RWPE1 (cell line): ENCODE results near the gene ACSL5.

ENCODE experiments used
- CTCF ChIA-PET: fragments of 350-600 bp; sonication (Branson Sonifier 250); formaldehyde crosslinking; extraction: SDS; loops from one replicate; lab custom pipeline; 2021; lab: Yijun Ruan, JAX
- POLR2A ChIA-PET: fragments of 400-600 bp; formaldehyde crosslinking; extraction: SDS; loops from one replicate; lab custom pipeline; 2020; ENCODE audit warnings: antibody characterized with exemption; ENCODE audit not compliant: low non-redundant PET; lab: Yijun Ruan, JAX
- DNase-seq: peaks from one replicate; pipeline ENCODE4 v3.0.0; 2012; ENCODE audit warnings: low spot score
- H3K27ac ChIP-seq: fragments of 450-650 bp; 2 replicates; pipeline ENCODE4 v1.5.1; 2017
- TF ChIP-seq, protein P1 (sequence below): fragments of 450-650 bp; conservative IDR thresholded peaks from 2 replicates; pipeline ENCODE4 v1.5.1; 2017; ENCODE audit warnings: low read depth, mild to moderate bottlenecking

The ACSL5 gene

GRCh38 chr10:112373912-112374338 lies at the start of gene ACSL5:
Gene ACSL5 (plus strand): TSS chr10:112374116. CDS start chr10:112394947, 20,831 bp downstream.
- POLR2A ChIA-PET: interaction anchor here (0.6 kb wide), 1 partner anchor 155 kb away, joined by 3 read pairs; no protein-coding TSS in a partner anchor
- H3K27ac ChIP-seq: no peak within 1 kb of the TSS
- no peak for DNase-seq
- TF ChIP-seq, protein P1, sequence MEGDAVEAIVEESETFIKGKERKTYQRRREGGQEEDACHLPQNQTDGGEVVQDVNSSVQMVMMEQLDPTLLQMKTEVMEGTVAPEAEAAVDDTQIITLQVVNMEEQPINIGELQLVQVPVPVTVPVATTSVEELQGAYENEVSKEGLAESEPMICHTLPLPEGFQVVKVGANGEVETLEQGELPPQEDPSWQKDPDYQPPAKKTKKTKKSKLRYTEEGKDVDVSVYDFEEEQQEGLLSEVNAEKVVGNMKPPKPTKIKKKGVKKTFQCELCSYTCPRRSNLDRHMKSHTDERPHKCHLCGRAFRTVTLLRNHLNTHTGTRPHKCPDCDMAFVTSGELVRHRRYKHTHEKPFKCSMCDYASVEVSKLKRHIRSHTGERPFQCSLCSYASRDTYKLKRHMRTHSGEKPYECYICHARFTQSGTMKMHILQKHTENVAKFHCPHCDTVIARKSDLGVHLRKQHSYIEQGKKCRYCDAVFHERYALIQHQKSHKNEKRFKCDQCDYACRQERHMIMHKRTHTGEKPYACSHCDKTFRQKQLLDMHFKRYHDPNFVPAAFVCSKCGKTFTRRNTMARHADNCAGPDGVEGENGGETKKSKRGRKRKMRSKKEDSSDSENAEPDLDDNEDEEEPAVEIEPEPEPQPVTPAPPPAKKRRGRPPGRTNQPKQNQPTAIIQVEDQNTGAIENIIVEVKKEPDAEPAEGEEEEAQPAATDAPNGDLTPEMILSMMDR: no peak
- CTCF ChIA-PET: no interaction called here

DNA sequence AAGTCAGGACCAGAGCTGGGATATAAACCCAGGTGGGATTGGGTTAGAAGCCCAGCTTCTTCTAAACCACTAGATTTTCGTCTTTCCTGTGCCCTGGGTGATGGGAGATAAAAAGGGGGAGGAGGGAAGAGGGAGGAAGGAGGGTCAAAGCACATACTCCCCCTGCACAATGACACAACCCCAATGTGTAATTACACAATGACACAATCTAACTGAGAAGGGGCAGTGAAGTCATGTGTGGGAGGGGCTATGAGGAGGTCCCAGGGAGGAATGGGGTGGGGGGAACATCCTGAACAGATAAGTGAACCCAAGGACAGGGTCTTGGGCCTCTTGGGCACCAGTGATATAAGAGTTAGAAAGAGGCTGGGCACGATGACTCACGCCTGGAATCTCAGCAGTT lies 46.2 kb upstream of the ACSL5 start:
- TF ChIP-seq, protein P1: no peak
- no peak overlapping the region for H3K27ac ChIP-seq
- ChIA-PET CTCF (no interaction called here), POLR2A (no interaction called here)
- DNase-seq: no peak

GRCh38 chr10:112330162-112330561 lies 43.8 kb upstream of the ACSL5 start:
- POLR2A ChIA-PET: no interaction called here
- CTCF ChIA-PET: no interaction called here
- no peak overlapping the region for H3K27ac ChIP-seq

DNA sequence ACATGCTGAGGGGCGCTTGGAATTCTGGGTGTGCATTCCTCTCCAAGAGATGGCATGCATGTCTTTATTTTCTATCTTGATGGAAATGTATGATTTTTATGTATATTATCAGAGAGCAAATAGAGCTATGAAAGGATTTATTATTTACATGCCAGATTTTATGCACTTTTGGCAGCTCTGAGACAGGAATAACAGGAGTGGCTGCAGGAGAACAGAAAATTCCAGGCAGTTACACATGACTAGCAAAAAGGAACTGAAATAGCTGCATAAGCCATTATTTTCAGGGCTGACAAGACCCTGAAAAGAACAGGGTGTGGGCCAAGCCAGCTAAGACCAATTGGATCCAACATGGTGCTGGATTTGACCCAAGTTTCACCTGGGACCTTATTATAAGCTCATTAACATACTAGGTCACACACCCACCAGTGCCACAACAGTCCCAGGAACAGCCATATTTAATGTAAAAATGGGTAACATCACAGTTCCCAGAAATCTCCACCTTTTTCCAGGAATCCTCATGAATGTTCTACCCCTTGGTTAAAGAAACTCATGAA lies 43.2 kb upstream of the ACSL5 start:
- ChIA-PET POLR2A (no interaction called here), CTCF (no interaction called here)
- H3K27ac ChIP-seq: no peak overlapping the region
- TF ChIP-seq, protein P1: no peak
- no peak for DNase-seq

More at GRCh38 chr10:112330162-112330561, 43.8 kb upstream of the ACSL5 start:
- TF ChIP-seq, protein P1: no peak
- no peak for DNase-seq

- ChIA-PET CTCF (no interaction called here), POLR2A (no interaction called here)
- no peak for DNase-seq
- H3K27ac ChIP-seq: no peak overlapping the region
- TF ChIP-seq, protein P1: no peak
Measured at GRCh38 chr10:112332022-112332421, 41.9 kb upstream of the ACSL5 start.

DNA sequence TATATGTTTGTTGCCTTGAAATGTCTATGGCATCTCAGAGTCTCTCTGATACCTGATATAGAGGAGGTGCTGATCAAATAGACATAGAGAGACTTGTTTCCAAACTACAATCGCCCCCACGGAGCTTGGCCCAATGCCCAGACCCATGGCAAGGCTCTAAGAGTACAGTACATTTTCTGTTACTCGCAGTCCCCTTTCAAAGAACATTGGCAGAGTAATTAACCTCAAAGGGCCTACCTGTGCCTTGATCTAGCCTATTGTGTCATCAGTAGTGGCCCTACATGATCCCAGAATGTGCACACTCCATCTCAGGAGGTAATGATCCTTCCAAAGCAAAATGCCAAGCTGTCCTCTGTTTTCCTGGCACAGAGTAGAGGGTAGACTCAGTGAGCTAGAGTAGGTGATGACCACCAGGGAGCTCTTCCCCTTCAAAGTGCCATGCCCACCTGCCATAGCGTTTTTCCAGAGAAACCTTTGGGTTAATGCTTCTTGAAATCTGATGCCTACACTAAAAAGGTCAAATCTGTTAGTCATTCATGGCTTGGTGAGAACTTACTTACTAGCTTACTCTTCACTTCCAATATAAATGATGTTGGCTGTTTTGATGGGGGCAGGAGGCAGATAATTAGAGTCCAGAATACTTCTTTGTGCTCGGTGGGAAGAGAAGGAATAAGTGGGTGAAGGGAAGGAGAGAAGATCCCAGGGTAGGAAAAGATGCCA lies 41.2 kb upstream of the ACSL5 start:
- no peak overlapping the region for H3K27ac ChIP-seq
- TF ChIP-seq, protein P1: no peak
- POLR2A ChIA-PET: no interaction called here

More for the DNA sequence above, 41.2 kb upstream of the ACSL5 start:
- CTCF ChIA-PET: interaction anchor here (0.7 to 1.0 kb wide), 2 partner anchors 11 to 305 kb away, joined by 3 to 4 read pairs; no protein-coding TSS in a partner anchor
- DNase-seq: no peak
